NCI-H460 (cell line): ENCODE data around the gene RGS13. TPM values are rescaled to one million over a fixed set of nuclear protein-coding genes. Genes with fewer than 3 reads are reported as not detected.

Source experiments
- DNase-seq: peaks from one replicate; pipeline ENCODE4 v3.0.0-alpha.2; 2016; ENCODE audit warnings: low read depth; ENCODE audit errors: extremely low read depth
- total RNA-seq: library from RNA; depleted of rRNA; stranded (reverse); fragments of >200 nt; shearing (Covaris generic); gene quantifications from 2 replicates; pipeline ENCODE4 v1.2.3, GENCODE V29; 2014

Gene RGS13
- total RNA-seq, 1 experiment from 2014 or later: not detected

GRCh38 chr1:192620071-192620635 lies 15.8 kb upstream of the RGS13 start:
- DNase-seq: no peak

- DNase-seq: no peak
Measured at GRCh38 chr1:192626366-192627179, 9.4 kb upstream of the RGS13 start.

GRCh38 chr1:192627901-192628300 lies 8.0 kb upstream of the RGS13 start:
- no peak for DNase-seq

GRCh38 chr1:192628396-192629057 lies 7.4 kb upstream of the RGS13 start:
- DNase-seq: no peak

- DNase-seq: no peak
Measured at GRCh38 chr1:192629612-192630011, 6.3 kb upstream of the RGS13 start.

- no peak for DNase-seq
Measured at GRCh38 chr1:192630521-192631287, 5.2 kb upstream of the RGS13 start.

GRCh38 chr1:192631749-192632148 lies 4.2 kb upstream of the RGS13 start:
- DNase-seq: no peak

GRCh38 chr1:192632188-192632587 lies 3.8 kb upstream of the RGS13 start:
- DNase-seq: no peak

- no peak for DNase-seq
Measured at GRCh38 chr1:192632641-192633532, 3.1 kb upstream of the RGS13 start.

GRCh38 chr1:192633533-192634253 lies 2.3 kb upstream of the RGS13 start:
- DNase-seq: no peak

GRCh38 chr1:192635041-192635440 lies 906 bp upstream of the RGS13 start:
- DNase-seq: no peak

GRCh38 chr1:192639607-192640368 lies 3.8 kb downstream of the RGS13 start:
- no peak for DNase-seq

- DNase-seq: no peak
Measured at GRCh38 chr1:192652159-192652558, 16.2 kb downstream of the RGS13 start.

GRCh38 chr1:192654120-192654519 lies 18.2 kb downstream of the RGS13 start:
- DNase-seq: no peak

GRCh38 chr1:192654591-192655251 lies 18.8 kb downstream of the RGS13 start:
- DNase-seq: no peak

GRCh38 chr1:192657760-192658159 lies 21.8 kb downstream of the RGS13 start:
- DNase-seq: no peak

- DNase-seq: no peak
Measured at GRCh38 chr1:192658255-192658654, 22.3 kb downstream of the RGS13 start.

GRCh38 chr1:192660613-192661012 lies 24.7 kb downstream of the RGS13 start:
- DNase-seq: no peak
